GM19438 (cell line): ENCODE measurements around the gene PRTFDC1.

Source experiments
- ATAC-seq: cut with Tn5 transposase; IDR thresholded peaks from one replicate; pipeline ENCODE4 v1.9.1; 2021; ENCODE audit warnings: low read depth; ENCODE audit not compliant: unreplicated experiment

The PRTFDC1 gene

GRCh38 chr10:24804956-24805355 lies 147.4 kb downstream of the PRTFDC1 start:
- no peak for ATAC-seq

DNA sequence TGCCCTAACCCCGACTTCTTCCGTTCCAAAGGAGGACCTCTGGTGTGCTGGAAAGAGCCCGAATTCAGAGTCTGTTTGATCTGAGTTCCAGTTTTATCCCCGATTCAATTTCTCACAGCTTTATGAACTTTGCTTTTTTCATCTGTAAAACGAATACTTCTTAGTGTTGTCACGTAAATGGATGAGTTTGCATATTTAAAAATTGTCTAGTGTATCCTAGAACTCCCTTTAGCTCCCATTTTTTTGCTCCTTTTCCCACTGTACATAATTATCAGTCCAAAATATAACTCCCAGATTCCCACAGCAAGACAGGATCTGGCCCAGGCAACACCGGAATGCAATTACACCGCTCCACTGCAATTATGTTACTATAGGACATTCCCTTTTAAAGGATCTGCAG lies 148.0 kb downstream of the PRTFDC1 start:
- ATAC-seq = no peak

DNA sequence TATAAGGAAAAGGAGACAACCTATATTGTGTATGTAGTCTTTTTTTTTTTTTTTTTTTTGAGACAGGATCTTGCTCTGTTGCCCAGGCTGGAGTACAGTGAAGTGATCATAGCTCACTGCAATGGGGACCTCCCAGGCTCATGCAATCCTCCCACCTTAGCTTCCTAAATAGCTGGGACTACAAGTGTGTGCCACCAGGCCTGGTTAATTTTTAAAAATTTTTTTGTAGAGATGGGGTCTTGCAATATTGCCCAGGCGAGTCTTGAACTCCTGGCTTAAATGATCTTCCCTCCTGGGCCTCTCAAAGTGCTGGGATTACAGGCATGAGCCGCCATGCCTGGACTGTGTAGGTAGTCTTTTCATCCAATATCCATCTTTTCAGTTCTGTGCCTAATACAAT lies 150.0 kb downstream of the PRTFDC1 start:
- ATAC-seq = no peak

GRCh38 chr10:24800861-24801260 lies 151.5 kb downstream of the PRTFDC1 start:
- no peak for ATAC-seq
